ENCODE measurements around the gene SLAMF1. TPM values are rescaled to one million over a fixed set of nuclear protein-coding genes. Genes with fewer than 3 reads are reported as not detected.

Gene SLAMF1
- total RNA-seq, 6 donors from 2014 or later = 0.11 to 3.9 (median 1.5) TPM

- WGBS, 2 donors = 53 to 54% methylated on average over 3 of the region's 3 CpGs
- no peak overlapping the region for H3K27ac ChIP-seq
- TF ChIP-seq CTCF (IDR thresholded peaks at IDR 0.05) = no peak
- TF ChIP-seq EP300 (IDR thresholded peaks at IDR 0.05) = no peak
- no peak for TF ChIP-seq POLR2AphosphoS5 (IDR thresholded peaks at IDR 0.05)
- TF ChIP-seq POLR2A (IDR thresholded peaks at IDR 0.05) = no peak
- H3K9me3 ChIP-seq = no peaks in the 10 kb centered on the region
- H3K4me1 ChIP-seq = no peaks in the 10 kb centered on the region
- ATAC-seq (ENCODE audit: low FRiP score in 2 of 2) (no peak), DNase-seq (no peak)
- H3K4me3 ChIP-seq = no peak overlapping the region
- H3K36me3 ChIP-seq = no peaks in the 10 kb centered on the region
- H3K27me3 ChIP-seq = no peaks in the 10 kb centered on the region
These were observed 22.4 kb downstream of the SLAMF1 start for GRCh38 chr1:160624464-160624863.

- 62 to 63% methylated on average over 1 of the region's 1 CpG for WGBS, 2 donors
- Histone ChIP-seq H3K9me3 (no peaks in the 10 kb centered on the region), H3K27me3 (no peaks in the 10 kb centered on the region), H3K27ac (no peak overlapping the region), H3K4me3 (no peak overlapping the region), H3K36me3 (no peaks in the 10 kb centered on the region), H3K4me1 (no peaks in the 10 kb centered on the region)
- DNase-seq = no peak
- no peak for ATAC-seq (ENCODE audit: low FRiP score in 2 of 2)
- TF ChIP-seq POLR2A (IDR thresholded peaks at IDR 0.05) (no peak), CTCF (IDR thresholded peaks at IDR 0.05) (no peak), EP300 (IDR thresholded peaks at IDR 0.05) (no peak), POLR2AphosphoS5 (IDR thresholded peaks at IDR 0.05) (no peak)
These were observed 23.0 kb downstream of the SLAMF1 start for GRCh38 chr1:160623862-160624261.

GRCh38 chr1:160623227-160623633 is 23.6 kb downstream of the SLAMF1 start:
- H3K27me3 ChIP-seq = no peaks in the 10 kb centered on the region
- WGBS, 2 donors = 91% methylated on average over 3 of the region's 3 CpGs
- no peak for ATAC-seq (ENCODE audit: low FRiP score in 2 of 2)

GRCh38 chr1:160622501-160623226 is 24.2 kb downstream of the SLAMF1 start:
- H3K4me3 ChIP-seq = no peak overlapping the region
- TF ChIP-seq CTCF (IDR thresholded peaks at IDR 0.05) (no peak), POLR2A (IDR thresholded peaks at IDR 0.05) (no peak), EP300 (IDR thresholded peaks at IDR 0.05) (no peak), POLR2AphosphoS5 (IDR thresholded peaks at IDR 0.05) (no peak)
- no peak for DNase-seq
- 89 to 92% methylated on average over 5 of the region's 5 CpGs for WGBS, 2 donors
- no peak overlapping the region for H3K27ac ChIP-seq
- H3K36me3 ChIP-seq = no peaks in the 10 kb centered on the region
- no peaks in the 10 kb centered on the region for H3K4me1 ChIP-seq
- no peak for ATAC-seq (ENCODE audit: low FRiP score in 2 of 2)
- no peaks in the 10 kb centered on the region for H3K9me3 ChIP-seq
- no peaks in the 10 kb centered on the region for H3K27me3 ChIP-seq

More at GRCh38 chr1:160623227-160623633, 23.6 kb downstream of the SLAMF1 start:
- Histone ChIP-seq H3K36me3 (no peaks in the 10 kb centered on the region), H3K4me3 (no peak overlapping the region), H3K4me1 (no peaks in the 10 kb centered on the region), H3K27ac (no peak overlapping the region), H3K9me3 (no peaks in the 10 kb centered on the region)
- no peak for DNase-seq
- TF ChIP-seq CTCF (IDR thresholded peaks at IDR 0.05) (no peak), POLR2AphosphoS5 (IDR thresholded peaks at IDR 0.05) (no peak), EP300 (IDR thresholded peaks at IDR 0.05) (no peak), POLR2A (IDR thresholded peaks at IDR 0.05) (no peak)

Measured in upper lobe of left lung (tissue), 6 donors.